Mucosa of descending colon (tissue), 3 donors: ENCODE results near the gene SMPD1. TPM values are rescaled to one million over a fixed set of nuclear protein-coding genes. Genes with fewer than 3 reads are reported as not detected.

Source experiments
- ATAC-seq: fragments of 200-7000 bp; cut with Tn5 transposase; one replicate; pipeline ENCODE4 v1.9.1; 2020; ENCODE audit warnings: mild to moderate bottlenecking, moderate library complexity
- DNase-seq, 3 donors: peaks; one replicate each; pipeline ENCODE4 v3.0.0-alpha.2; 2020
- H3K36me3 ChIP-seq: fragments of 200-600 bp; one replicate; pipeline ENCODE4 v1.8.0; 2021; ENCODE audit warnings: low read depth, mild to moderate bottlenecking
- H3K4me1 ChIP-seq: fragments of 200-600 bp; one replicate; pipeline ENCODE4 v1.8.0; 2021; ENCODE audit warnings: low read depth, mild to moderate bottlenecking
- H3K4me3 ChIP-seq: fragments of 200-600 bp; one replicate; pipeline ENCODE4 v1.8.0; 2021; ENCODE audit warnings: mild to moderate bottlenecking
- H3K9me3 ChIP-seq: fragments of 200-600 bp; one replicate; pipeline ENCODE4 v1.8.0; 2021; ENCODE audit warnings: mild to moderate bottlenecking
- intact Hi-C, 2 donors: fragments of 100-400 bp; cut with DNase I in 1 of 2; cut with micrococcal nuclease in 1 of 2; formaldehyde crosslinking; loops; one replicate each; pipeline versions ENCODE4 v1.11.0 to v1.11.1; 2022; cut with DNase I, micrococcal nuclease
- total RNA-seq, 3 donors: library from RNA; stranded (reverse); fragmentation: NEBNext Ultra II Directional in 2 of 3; extraction: Animal tissue kit (Norgen Biotek cat#: 25700) in 2 of 3; gene quantifications; one replicate each; pipeline versions ENCODE4 v1.2.1 to v1.2.4, GENCODE V29; 2021 to 2023
- TF ChIP-seq, protein P1 (sequence below): fragments of 200-600 bp; IDR thresholded peaks from one replicate; pipeline ENCODE4 v1.8.0; 2022; ENCODE audit warnings: antibody characterized with exemption, mild to moderate bottlenecking
- donor health status: DM: no; HTN: no; CAD: no; lungs with moderate emphysema.
- donor health status: DM: no; HTN: no; CAD: no.
- donor health status: DM: no; HTN: yes; CAD: no.

The SMPD1 gene
- total RNA-seq, 3 donors from 2014 or later, result 45.3 to 86.6 (median 62.0) TPM

DNA sequence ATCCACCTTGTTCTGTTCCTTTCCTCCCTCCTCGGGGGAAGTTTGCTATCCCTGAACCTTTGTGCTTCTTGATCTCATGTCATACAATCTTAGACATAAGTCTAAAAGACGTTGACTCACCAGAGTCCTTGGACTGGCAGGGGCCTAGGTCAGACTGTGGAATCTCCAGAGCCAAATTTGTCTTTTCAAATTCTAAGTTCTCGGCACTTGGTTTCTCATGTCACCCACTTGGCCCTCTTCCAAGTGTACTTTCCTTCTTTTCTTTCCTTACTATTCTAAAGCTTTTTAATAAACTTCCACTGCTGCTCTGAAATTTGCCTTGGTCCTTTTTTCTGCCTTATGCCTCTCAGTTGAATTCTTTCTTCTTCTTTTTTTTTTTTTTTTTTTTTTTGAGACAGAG lies 30.1 kb upstream of the SMPD1 start:
- TF ChIP-seq, protein P1, sequence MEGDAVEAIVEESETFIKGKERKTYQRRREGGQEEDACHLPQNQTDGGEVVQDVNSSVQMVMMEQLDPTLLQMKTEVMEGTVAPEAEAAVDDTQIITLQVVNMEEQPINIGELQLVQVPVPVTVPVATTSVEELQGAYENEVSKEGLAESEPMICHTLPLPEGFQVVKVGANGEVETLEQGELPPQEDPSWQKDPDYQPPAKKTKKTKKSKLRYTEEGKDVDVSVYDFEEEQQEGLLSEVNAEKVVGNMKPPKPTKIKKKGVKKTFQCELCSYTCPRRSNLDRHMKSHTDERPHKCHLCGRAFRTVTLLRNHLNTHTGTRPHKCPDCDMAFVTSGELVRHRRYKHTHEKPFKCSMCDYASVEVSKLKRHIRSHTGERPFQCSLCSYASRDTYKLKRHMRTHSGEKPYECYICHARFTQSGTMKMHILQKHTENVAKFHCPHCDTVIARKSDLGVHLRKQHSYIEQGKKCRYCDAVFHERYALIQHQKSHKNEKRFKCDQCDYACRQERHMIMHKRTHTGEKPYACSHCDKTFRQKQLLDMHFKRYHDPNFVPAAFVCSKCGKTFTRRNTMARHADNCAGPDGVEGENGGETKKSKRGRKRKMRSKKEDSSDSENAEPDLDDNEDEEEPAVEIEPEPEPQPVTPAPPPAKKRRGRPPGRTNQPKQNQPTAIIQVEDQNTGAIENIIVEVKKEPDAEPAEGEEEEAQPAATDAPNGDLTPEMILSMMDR, result no peak
- Histone ChIP-seq H3K4me3 (no peak overlapping the region), H3K9me3 (no peaks in the 10 kb centered on the region), H3K36me3 (no peaks in the 10 kb centered on the region), H3K4me1 (no peaks in the 10 kb centered on the region)
- ATAC-seq (no peak), DNase-seq (no peak)
- intact Hi-C loops, result no loop called here

DNA sequence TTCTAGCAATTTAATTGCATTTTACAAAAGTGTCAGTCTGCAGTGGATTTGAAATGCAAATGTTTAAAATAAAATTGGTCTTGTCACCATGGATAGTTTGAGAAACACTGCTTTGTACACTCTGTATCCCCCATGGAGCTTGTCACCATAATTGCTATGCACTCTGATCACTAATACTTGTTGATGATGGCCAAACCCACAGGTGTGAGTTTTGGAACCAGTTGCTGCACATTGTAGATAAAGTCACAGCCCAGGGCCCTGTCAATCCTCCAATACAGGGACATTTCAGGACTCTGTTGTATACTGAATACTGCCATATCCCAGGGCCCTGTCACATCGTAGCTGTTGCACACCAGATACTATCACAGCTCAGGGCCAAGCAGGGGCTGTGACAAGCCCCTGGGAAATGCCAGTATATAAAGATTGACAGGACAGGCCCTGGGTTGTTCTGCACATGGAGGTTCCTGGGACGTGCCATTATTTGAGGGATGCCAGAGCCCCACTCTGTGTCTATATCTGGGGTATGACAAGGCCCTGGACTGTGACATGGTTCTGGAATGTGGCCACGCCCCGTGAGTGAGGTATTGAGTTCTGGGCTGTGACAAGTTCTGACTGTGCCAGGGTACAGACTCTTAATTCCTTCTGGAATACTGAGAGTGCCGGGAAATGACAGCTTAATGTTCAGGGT lies 27.9 kb upstream of the SMPD1 start:
- DNase-seq, result no peak
- no peaks in the 10 kb centered on the region for H3K4me1 ChIP-seq
- TF ChIP-seq, protein P1, result no peak
- intact Hi-C loops, result no loop called here
- H3K4me3 ChIP-seq, result no peak overlapping the region
- ATAC-seq, result no peak
- H3K9me3 ChIP-seq, result no peaks in the 10 kb centered on the region
- no peaks in the 10 kb centered on the region for H3K36me3 ChIP-seq

DNA sequence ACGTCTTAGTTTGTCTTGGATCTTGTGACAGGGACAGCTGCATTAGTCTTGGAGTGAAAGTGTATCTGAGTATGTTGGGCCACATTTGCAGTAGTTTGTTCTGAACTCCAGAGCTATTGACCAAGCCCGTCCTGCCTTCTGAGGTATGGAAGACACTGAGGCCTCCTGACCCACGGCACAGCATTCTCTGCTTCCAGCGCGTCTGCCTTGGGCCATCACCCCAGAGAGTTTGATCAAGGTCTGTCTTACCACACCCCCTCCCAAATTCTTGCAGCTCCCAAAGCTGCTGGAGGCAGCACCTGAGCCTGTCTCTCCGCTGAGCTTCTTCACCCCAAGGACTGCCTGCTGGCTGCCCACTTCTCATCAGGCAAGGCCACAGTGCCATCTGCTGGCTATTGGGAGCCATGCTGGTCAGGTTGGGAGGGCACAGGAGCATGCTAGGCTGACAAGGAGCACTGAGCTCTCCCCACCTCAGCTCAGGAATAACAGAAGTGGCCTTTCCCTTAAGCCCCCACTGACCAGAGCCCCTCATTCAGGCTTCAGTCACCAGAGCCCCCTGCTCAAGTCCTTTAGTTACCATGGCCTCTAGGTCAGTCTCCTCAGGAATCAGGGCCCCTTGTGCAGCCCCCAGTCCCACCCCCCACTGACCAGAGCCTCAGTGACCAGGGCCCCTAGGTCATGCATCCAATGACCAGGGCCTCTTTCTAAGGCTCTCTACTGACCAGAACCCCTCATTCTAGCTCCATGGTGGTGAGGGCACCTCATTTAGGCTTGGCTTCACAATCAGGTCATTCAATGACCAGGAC lies 27.2 kb upstream of the SMPD1 start:
- Histone ChIP-seq H3K9me3 (no peaks in the 10 kb centered on the region), H3K4me1 (no peaks in the 10 kb centered on the region), H3K36me3 (no peaks in the 10 kb centered on the region), H3K4me3 (no peak overlapping the region)
- intact Hi-C loops, result no loop called here
- TF ChIP-seq, protein P1, result peak; percentile 76
- ATAC-seq, result peak; percentile 94
- peak; percentile 64 to 84 (median 80) for DNase-seq

DNA sequence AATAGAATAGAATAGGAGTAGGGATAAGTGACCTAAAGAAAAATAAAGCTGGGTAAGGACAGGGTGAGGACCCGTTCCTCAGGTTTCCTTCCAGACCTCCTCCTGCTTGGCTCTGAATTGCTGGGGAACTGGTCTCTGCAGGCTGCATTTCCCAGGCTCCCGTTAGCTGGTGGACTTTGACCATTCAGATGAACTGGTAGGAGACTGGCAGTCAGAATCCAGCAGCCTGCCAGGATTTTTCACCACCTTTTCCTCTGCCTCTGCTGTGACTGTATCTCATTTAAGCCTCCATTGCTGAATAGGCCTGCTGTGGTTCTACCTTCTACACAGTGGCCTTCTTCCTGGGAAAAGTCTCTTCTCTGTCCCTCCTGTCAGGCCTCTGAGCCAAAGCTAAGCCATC lies 24.6 kb upstream of the SMPD1 start:
- Histone ChIP-seq H3K4me1 (no peaks in the 10 kb centered on the region), H3K36me3 (no peaks in the 10 kb centered on the region), H3K4me3 (no peak overlapping the region), H3K9me3 (no peaks in the 10 kb centered on the region)
- intact Hi-C loops, result no loop called here
- ATAC-seq, result peak; percentile 85
- TF ChIP-seq, protein P1, result no peak
- peak in 1 of 3 donors; percentile 67 for DNase-seq

DNA sequence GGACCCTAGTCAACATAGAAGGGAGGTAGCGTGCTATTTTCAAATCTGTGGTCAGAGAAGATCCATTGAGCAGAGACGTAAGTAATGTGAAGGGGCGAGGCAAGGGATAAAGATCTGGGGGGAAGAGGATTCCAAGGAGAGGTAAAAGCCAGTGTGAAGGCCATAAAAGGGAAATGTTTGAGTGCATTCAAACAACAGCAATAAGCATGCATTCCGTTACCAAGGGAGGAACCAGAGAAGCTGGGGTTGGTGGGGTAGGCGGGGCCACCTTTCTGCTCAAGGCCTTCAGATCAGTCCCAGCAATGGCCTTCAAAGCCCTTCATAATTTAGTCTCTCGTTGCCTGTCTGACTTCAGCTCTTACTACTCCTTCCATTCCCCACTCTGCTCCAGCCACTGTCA lies 18.4 kb upstream of the SMPD1 start:
- DNase-seq, result no peak
- peak; percentile 34 for ATAC-seq
- intact Hi-C loops, result no loop called here
- TF ChIP-seq, protein P1, result no peak
- Histone ChIP-seq H3K4me3 (no peak overlapping the region), H3K36me3 (no peaks in the 10 kb centered on the region), H3K9me3 (no peaks in the 10 kb centered on the region), H3K4me1 (no peaks in the 10 kb centered on the region)
